ENCODE measurements around the gene BDH1.
"Not testable (repeated sequence)": the region's sequence is repeated elsewhere in the genome, so short reads cannot be mapped to it uniquely, and the experiment has no call there.

The BDH1 gene, protein sequence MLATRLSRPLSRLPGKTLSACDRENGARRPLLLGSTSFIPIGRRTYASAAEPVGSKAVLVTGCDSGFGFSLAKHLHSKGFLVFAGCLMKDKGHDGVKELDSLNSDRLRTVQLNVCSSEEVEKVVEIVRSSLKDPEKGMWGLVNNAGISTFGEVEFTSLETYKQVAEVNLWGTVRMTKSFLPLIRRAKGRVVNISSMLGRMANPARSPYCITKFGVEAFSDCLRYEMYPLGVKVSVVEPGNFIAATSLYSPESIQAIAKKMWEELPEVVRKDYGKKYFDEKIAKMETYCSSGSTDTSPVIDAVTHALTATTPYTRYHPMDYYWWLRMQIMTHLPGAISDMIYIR

DNA sequence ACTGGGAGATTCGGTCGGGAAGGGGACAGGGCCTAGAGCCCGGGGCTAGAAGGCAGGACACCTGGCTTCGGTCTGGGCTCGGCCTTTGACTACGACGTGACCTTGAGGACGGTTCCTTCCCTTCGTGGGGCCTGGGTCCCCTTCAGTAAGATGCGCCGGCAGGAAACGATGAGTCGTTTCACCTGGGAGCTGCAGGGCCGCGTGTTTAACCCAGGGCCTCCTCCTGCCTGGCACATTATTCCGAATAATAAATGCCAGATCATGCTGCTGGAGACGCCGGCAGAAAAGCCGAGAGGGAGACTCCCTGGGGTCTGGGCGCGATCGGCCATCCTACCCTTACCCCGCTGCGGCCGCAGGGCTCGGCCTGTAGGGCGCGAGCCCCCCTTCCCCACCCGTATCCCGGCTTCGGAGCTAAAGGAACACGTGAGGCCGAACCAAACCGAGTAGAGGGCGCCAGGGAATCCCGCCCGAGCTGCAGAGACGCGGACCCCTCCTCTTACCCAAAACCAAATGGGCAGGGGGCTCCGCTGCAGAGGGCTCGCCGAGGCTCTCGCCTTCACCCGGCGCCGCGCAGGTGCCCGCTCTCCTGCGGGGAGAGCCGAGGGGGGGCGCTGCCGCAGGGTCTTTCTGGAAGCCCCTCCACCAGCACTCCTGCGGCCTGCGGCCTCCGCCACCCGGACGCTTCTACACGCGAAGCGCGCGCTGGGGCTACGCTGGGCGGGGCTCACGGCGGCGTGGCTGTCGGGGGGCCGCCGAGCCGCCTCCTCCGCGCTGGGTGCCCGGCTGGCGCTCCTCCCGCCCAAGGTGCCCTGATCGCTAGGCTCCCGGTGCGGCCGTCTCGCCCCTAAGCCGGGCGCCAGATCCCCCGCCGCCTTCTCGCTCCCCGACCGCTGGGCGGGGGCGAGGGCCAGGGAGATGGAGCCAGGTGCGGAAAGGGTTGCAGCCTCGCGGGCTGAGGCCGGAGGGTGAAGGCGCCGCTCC, at the start of gene BDH1:
Gene BDH1 (minus strand): TSS at position 688 of the 981 bp plus-strand sequence. CDS start 9,525 bp downstream, outside the sequence.
- peak in 1 of 2 experiments; percentile 56 for DNase-seq

DNA sequence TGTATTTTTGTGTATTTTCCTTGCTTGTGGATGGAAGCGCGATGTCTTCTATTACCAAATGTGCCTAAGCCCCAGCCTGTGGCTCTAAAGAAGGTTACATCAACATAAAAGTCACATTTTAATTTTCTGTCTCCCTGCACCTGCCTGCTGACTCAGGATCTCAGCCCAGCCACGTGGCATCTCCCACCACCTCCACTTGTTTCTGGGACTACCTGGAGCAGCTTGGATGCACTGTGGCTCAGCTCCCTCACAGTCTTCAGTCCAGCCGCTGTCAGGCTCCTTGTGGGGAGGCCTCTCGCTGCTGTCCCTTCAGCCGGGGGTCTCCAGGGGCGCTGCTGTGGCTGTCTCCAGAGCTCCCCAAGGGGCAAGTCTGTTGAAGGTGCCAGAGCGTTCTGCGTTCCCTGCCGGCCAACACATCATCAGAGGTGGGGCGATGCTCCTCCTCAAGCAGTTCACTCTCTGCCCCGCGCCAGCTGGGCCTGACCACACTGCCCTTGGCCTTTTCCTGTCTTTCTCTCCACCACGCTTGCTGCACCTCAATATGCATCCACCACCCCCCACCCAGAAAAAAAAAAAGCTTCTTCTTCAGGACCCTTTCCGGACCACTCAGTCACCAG, 47.7 kb upstream of the BDH1 start:
- no peak for DNase-seq

DNA sequence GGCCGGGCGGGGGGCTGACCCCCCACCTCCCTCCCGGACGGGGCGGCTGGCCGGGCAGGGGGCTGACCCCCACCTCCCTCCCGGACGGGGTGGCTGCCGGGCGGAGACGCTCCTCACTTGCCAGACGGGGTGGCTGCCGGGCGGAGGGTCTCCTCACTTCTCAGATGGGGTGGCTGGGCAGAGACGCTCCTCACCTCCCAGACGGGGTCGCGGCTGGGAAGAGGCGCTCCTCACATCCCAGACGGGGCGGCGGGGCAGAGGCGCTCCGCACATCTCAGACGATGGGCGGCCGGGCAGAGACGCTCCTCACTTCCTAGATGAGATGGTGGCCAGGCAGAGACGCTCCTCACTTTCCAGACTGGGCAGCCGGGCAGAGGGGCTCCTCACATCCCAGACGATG, 46.6 kb upstream of the BDH1 start:
- not testable (repeated sequence) for DNase-seq

- DNase-seq = not testable (repeated sequence)
These were observed 45.7 kb upstream of the BDH1 start for GRCh38 chr3:197601566-197601840.

DNA sequence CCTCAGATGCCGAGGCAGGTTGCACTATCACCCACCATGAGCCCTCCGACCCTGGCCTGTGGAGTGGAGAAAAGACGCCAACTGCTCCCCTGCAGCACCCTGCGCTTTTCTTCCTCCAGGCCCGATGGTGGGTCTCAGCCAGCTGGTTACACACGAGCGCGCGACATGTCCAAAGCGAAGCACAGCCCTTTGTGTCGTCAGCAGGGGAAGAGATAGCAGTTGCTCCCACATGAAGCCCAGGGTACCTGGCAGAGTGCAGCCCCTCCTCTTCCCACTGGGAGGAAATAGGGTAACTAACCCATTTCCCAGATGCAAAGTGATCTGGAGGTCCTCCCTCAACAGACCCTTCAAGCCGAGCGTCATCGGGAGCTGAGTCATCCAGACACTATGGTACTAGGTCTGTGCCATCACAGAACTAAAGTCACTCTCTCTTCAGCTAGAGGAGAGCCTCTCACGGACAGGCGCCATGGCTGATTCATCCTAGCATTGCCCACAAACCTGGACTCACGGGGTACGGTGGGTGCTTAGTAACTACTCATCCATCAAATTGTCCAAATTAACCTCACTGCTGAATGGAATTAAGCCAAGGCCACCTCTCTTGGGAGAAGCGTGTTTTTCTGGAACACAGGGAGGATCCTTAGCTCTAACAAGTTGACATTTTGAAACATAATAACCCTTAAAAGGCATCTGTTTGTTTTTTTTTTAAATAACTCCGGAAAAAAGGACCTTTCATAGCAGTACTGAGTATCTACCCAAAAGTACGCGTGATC, 45.2 kb upstream of the BDH1 start:
- no peak for DNase-seq

DNA sequence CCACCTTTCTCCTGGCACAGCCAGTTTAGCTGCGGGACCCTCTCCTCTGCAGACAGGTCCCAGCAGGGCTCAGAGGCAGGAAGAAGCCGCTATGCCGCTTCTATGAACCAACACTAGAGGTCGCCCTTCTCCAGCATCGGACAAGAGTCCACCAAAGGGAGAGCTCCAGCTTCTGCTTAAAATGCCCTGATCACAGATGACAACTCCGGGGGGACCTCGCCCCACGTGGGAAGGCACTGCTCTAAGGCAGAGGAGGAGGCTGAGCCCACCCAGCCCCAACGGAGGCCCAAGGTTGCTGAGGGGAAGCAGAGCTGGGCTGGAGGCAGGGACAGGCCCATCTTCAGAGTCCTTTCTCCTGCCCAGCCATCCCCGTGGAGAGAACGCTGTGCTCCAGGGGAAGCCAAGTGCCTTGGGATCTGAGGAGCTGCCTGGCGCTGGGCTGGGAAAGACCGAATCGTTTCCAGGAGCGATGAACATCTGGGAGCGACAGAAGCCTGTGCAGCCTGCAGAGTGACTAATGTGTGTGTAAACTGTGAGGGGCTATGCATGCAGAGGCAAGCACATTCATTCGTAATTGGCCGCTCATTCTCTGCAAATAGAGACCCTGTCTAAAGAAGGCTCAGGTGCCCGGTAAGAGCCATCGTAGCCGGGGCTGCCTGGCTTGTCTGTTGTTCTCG, 43.5 kb upstream of the BDH1 start:
- no peak for DNase-seq

DNA sequence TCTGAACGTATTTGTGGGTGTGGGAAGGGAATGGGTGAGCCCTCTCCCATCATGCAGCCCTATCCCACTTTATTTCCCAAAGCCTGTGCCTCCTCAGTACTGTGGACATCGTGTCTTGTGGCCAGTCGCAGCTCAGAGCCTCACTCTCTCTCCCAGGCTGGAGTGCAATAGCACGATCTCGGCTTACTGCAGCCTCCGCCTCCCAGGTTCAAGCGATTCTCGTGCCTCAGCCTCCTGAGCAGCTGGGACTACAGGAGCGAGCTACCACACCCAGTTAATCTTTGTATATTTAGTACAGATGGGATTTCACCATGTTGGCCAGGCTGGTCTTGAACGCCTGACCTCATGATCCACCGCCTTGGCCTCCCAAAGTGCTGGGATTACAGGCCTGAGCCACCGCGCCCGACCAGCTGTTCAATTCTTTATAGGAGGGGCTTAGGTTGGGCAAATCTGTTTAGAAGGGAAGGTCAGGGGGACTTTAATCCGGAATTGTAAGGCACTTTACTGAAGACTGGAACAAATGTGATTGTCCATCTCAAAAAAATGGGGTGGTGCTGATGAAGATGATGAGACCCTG, 42.7 kb upstream of the BDH1 start:
- DNase-seq = no peak

- DNase-seq = no peak
These were observed 41.6 kb upstream of the BDH1 start for GRCh38 chr3:197597335-197597734.

DNA sequence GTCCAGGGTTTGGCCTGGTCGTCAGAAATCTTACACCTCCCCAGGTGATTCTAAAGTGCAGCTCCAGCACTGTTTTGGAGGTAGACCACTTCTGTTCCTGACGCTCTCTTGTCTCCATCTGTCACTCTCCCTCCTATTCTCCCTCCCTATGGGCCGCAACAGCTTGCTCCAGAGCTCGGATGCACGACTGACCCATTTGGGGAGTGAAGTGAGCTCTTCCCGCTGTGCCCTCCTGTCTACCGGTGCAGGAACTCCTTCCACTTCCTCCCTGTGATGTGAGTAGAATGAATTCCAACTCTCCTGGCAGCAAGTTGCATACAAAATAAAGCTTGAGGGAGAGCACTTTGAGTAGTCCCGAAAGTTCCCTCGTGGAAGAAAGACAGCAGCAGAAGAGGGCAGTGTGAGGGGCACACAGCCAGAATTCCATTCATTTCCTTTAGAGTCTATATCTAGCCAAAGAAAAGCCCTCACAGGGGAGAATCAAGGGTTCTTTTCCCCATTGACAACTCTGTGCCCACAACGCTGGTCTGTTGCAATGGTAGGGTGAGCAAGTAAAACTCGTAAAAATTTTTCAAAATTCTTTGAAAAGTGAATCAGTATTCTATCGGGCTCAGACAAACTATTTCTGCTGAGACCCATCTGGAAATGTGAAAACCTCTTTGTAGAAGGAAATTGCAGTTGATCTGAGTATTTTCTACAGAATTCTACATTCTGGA, 39.9 kb upstream of the BDH1 start:
- DNase-seq = no peak

DNA sequence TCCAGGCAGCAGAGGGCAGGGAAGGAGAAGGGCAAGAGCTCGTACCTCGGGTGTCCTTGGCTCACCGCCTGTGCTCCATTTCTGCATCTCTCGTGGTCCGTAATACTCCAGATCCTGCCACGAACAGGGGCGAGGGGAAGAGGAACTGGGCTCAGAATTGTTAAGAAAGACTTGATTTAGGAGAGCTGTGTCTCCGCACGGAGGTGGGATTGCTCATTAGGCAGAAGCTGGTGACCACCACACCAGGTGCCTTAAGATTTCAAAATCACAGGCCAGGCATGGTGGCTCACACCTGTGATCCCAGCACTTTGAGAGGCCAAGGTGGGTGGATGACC, 37.2 kb upstream of the BDH1 start:
- DNase-seq = no peak

- DNase-seq = no peak
These were observed 36.7 kb upstream of the BDH1 start for GRCh38 chr3:197592361-197593045.

DNA sequence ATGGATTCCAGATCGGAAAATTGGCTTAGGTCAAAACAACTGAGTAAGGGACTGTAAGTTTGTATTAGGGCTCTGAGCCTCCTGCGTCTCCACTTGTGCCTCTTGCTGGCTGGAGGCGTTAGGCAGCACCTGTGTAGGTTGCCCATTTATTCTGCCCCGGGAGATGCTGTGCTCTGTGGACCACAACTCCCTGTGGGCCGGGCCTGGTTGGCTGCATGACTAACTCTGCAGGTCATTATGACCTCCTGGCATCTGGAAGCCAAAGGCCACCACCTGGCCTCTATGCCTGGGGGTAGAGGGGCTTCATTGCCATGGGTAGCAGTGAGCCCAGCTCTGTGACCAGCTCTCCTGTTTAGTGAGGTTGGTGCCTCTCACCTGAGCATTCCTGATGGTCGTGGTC, 36.0 kb upstream of the BDH1 start:
- DNase-seq = no peak

DNA sequence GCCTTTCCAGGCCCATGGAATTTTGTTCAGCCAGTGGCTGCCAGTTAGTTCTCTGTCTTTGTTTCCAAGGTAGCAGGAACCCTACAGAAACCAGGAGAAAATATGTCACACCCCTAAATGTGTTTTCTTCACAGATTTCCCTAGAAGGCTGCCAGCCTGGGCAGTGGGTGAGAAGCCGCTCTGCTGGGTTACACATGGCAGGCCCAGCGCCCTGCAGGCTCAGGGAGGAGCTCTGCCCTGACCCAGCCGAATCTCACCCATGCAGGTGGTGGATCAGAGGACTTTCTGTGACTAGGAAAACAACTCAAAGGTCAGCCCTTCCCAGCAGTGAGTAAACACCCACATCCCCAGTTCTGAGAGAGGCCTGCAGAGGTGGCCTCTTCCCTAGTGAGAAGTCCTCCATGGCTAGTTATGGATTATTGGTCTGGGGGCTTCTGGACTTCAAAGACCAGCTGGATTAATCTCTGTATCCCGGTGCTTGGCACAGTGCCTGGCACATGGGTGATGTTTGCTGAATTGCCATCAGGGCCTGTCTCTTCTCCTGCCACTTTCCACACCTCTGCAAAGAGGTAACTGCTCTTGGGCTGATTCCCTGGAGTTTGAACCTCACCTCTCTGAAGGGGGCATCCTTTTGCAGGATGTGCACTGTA, 34.7 kb upstream of the BDH1 start:
- no peak for DNase-seq

GRCh38 chr3:197589545-197589944, 33.8 kb upstream of the BDH1 start:
- no peak for DNase-seq

GRCh38 chr3:197586768-197587167, 31.0 kb upstream of the BDH1 start:
- DNase-seq = not testable (repeated sequence)

GRCh38 chr3:197586181-197586580, 30.4 kb upstream of the BDH1 start:
- DNase-seq = no peak

DNA sequence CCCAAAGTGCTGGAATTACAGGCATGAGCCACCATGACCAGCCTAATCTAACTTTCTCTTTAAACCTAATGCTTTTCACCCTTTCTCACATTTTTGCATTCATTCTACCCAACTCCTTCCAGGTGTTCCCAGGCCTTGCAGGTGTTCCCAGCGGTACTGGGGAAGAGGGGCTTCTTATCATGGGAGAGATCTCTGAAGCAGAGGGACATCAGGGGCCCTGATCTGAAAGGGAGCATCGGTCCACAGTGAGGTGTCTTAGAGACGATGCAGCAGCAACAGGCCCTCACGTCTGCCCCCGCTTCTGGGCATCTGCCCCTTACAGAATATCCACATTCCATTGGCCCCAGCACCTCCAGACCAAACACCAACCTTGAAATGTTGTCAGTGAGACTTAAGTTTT, 29.0 kb upstream of the BDH1 start:
- no peak for DNase-seq

DNA sequence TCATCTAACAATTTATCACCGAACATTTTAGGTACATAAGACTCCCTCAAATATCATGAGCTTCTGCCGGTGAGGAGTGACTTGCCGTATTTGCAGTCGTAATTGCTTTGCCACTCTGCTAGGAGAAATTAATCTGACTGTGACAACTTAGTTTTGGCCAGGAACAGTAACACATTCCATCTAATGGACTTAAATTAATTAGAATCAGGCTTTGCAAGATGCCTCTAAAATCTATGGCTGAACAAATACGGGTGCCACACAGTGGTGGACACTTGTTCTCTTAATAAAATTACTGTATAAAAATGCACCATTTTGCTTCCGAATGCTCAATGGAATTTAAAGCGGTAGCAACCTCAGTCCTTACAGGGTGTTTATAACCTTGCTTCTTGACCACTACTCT, 27.6 kb upstream of the BDH1 start:
- DNase-seq = no peak

DNA sequence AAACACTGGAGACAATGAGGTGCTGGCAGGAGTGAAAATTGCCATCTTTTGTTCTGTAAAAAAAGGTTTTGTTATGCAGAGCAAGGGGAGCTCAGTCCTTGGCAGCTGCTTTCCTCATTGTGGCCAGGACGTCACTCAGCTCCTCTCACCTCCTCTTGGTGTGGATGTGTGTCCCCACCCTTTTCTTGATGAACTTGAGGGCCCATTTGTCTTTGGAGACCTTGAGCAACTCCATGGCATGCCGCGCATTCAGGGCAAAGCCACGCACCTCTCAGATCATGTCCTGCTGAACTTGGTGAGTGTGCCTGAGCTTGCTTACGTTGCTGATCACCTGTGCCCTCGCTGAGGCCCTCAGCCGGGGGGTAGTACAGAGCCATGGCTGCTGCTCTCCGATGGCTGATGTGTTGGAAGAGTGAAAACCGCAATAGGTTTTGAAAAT, 24.5 kb upstream of the BDH1 start:
- DNase-seq = no peak

DNA sequence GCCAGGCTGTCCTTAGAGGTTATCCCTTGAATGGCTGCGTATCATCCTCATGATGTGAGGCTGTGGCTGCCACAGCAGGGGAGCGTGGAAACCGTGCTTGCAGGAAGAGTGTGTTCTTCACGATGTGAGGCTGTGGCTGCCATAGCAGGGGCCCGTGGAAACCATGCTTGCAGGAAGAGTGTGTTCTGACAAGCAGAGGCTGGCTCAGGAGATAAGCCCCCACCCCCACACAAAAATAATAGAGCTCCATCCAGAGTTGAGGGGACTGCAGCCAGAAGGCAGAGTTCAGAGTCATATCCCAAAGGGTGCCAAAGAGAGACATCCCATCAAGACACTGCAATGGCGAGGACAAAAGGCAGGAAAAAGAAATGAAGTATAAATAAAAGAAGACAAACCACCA, 22.6 kb upstream of the BDH1 start:
- no peak for DNase-seq
